GM19452 (cell line): ENCODE results near the gene ANKRD44.
A peak's percentile ranks its signal among the peaks of the same experiment; 100 is the strongest.

Experiments
- ATAC-seq: cut with Tn5 transposase; IDR thresholded peaks from one replicate; pipeline ENCODE4 v1.9.1; 2021; ENCODE audit not compliant: unreplicated experiment

Gene ANKRD44

GRCh38 chr2:197156771-197157170 is 153.8 kb downstream of the ANKRD44 start:
- no peak for ATAC-seq

- ATAC-seq, result peak; percentile 76
Measured at GRCh38 chr2:197152451-197153228, 157.9 kb downstream of the ANKRD44 start.

- ATAC-seq, result no peak
Measured at GRCh38 chr2:197149546-197149945, 161.0 kb downstream of the ANKRD44 start.

- ATAC-seq, result no peak
Measured at GRCh38 chr2:197148401-197148800, 162.2 kb downstream of the ANKRD44 start.

GRCh38 chr2:197147942-197148341 is 162.6 kb downstream of the ANKRD44 start:
- ATAC-seq, result no peak

GRCh38 chr2:197146995-197147394 is 163.6 kb downstream of the ANKRD44 start:
- ATAC-seq, result no peak

GRCh38 chr2:197145471-197146056 is 165.0 kb downstream of the ANKRD44 start:
- ATAC-seq, result peak; percentile 91

GRCh38 chr2:197144183-197144582 is 166.4 kb downstream of the ANKRD44 start:
- no peak for ATAC-seq

GRCh38 chr2:197141702-197142473 is 168.7 kb downstream of the ANKRD44 start:
- ATAC-seq, result no peak

GRCh38 chr2:197140045-197140444 is 170.5 kb downstream of the ANKRD44 start:
- peak; percentile 53 for ATAC-seq

- ATAC-seq, result no peak
Measured at GRCh38 chr2:197138506-197138905, 172.1 kb downstream of the ANKRD44 start.

GRCh38 chr2:197137826-197138477 is 172.6 kb downstream of the ANKRD44 start:
- ATAC-seq, result no peak

GRCh38 chr2:197137231-197137630 is 173.3 kb downstream of the ANKRD44 start:
- ATAC-seq, result no peak

- ATAC-seq, result no peak
Measured at GRCh38 chr2:197136452-197136851, 174.1 kb downstream of the ANKRD44 start.

- ATAC-seq, result no peak
Measured at GRCh38 chr2:197135806-197136205, 174.8 kb downstream of the ANKRD44 start.

GRCh38 chr2:197134206-197134605 is 176.4 kb downstream of the ANKRD44 start:
- no peak for ATAC-seq

- peak; percentile 66 for ATAC-seq
Measured at GRCh38 chr2:197131558-197131855, 179.1 kb downstream of the ANKRD44 start.

GRCh38 chr2:197130318-197130717 is 180.3 kb downstream of the ANKRD44 start:
- ATAC-seq, result peak; percentile 76

- ATAC-seq, result no peak
Measured at GRCh38 chr2:197128897-197129296, 181.7 kb downstream of the ANKRD44 start.

GRCh38 chr2:197128126-197128525 is 182.5 kb downstream of the ANKRD44 start:
- ATAC-seq, result no peak

- no peak for ATAC-seq
Measured at GRCh38 chr2:197126630-197127352, 183.8 kb downstream of the ANKRD44 start.
